Endothelial cell of umbilical vein (primary cell): ENCODE measurements around the gene PRKAA1. TPM values are rescaled to one million over a fixed set of nuclear protein-coding genes. Genes with fewer than 3 reads are reported as not detected.

Experiments used
- BruUV-seq: library from RNA; stranded (reverse); fragments of 400-500 nt; replicated peaks from 2 replicates; lab custom pipeline; 2021; lab: Mats Ljungman, UMichigan
- CTCF ChIA-PET: fragments of 300-600, 350-600 bp; sonication (Branson Sonifier 250); formaldehyde crosslinking; loops from one replicate; lab custom pipeline; 2021; ENCODE audit warnings: antibody characterized with exemption, inconsistent platforms; lab: Charles Lee
- POLR2A ChIA-PET: fragments of 300-600, 350-600 bp; sonication (Branson Sonifier 250); formaldehyde crosslinking; loops from one replicate; lab custom pipeline; 2021; ENCODE audit warnings: antibody characterized with exemption, inconsistent platforms; lab: Charles Lee
- DNase-seq: peaks from one replicate; pipeline ENCODE4 v3.0.0-alpha.2; 2011; ENCODE audit warnings: low read depth, low spot score
- FAIRE-seq: peaks from 2 replicates; lab custom pipeline; 2011; peaks lifted over from hg19 to GRCh38; lab: Jason Lieb, UNC
- H2AFZ ChIP-seq: 2 replicates; pipeline ENCODE4 v1.6.0; 2012; ENCODE audit warnings: low read depth, low read length, control low read depth, inconsistent platforms
- H3K27ac ChIP-seq: 2 replicates; pipeline ENCODE4 v1.5.1; 2011; ENCODE audit warnings: low read depth, mild to moderate bottlenecking, control low read depth, low read length, moderate library complexity; ENCODE audit not compliant: insufficient read depth
- H3K27me3 ChIP-seq, 2 experiments: 2 replicates each; pipeline versions ENCODE4 v1.6.0 to v1.6.1; 2011; ENCODE audit warnings: low read length in 2 of 2, mixed read lengths in 1 of 2; ENCODE audit not compliant: control insufficient read depth in 2 of 2, insufficient read depth in 2 of 2
- H3K36me3 ChIP-seq, 2 experiments: 2 replicates in 1 of 2; 3 replicates in 1 of 2; pipeline ENCODE4 v1.5.1; 2011; ENCODE audit warnings: low read length in 2 of 2, mild to moderate bottlenecking in 1 of 2, moderate library complexity in 1 of 2; ENCODE audit not compliant: control insufficient read depth in 2 of 2, insufficient read depth in 2 of 2; ENCODE audit errors: extremely low read depth in 1 of 2
- H3K4me1 ChIP-seq: 3 replicates; pipeline ENCODE4 v1.5.1; 2011; ENCODE audit warnings: mild to moderate bottlenecking, low read length; ENCODE audit not compliant: control insufficient read depth, insufficient read depth; ENCODE audit errors: extremely low read depth
- H3K4me2 ChIP-seq: 2 replicates; pipeline ENCODE4 v1.6.1; 2011; ENCODE audit warnings: low read length, control low read depth, mixed read lengths; ENCODE audit not compliant: insufficient read depth
- H3K4me3 ChIP-seq, 3 experiments: fragments of 200-600 bp in 1 of 3; sonication (generic), shearing (Covaris generic) in 1 of 3; replicated peaks in 1 of 3; 2 replicates each; pipeline ENCODE4 v1.5.1; 2011 to 2016; ENCODE audit warnings: control low read depth in 3 of 3, low read length in 3 of 3, mild to moderate bottlenecking in 2 of 3, inconsistent platforms in 1 of 3, low read depth in 1 of 3, moderate library complexity in 1 of 3; ENCODE audit not compliant: insufficient read depth in 1 of 3
- H3K79me2 ChIP-seq: 2 replicates; pipeline ENCODE4 v1.6.0; 2012; ENCODE audit warnings: low read length, inconsistent platforms; ENCODE audit not compliant: control insufficient read depth, insufficient read depth
- H3K9ac ChIP-seq: replicated peaks from 2 replicates; pipeline ENCODE3; 2011; ENCODE audit warnings: low read length, control low read depth; ENCODE audit not compliant: insufficient read depth; ENCODE audit errors: extremely low read depth
- H3K9me1 ChIP-seq: replicated peaks from 3 replicates; pipeline ENCODE4 v1.6.0; 2011; ENCODE audit warnings: mild to moderate bottlenecking, low read length; ENCODE audit not compliant: control insufficient read depth, insufficient read depth; ENCODE audit errors: extremely low read depth
- H3K9me3 ChIP-seq: replicated peaks from 2 replicates; pipeline ENCODE4 v1.5.1; 2012; ENCODE audit warnings: low read length, inconsistent platforms; ENCODE audit not compliant: control insufficient read depth, insufficient read depth
- H4K20me1 ChIP-seq: replicated peaks from 2 replicates; pipeline ENCODE3; 2011; ENCODE audit warnings: mild to moderate bottlenecking, low read length; ENCODE audit not compliant: control insufficient read depth, insufficient read depth; ENCODE audit errors: extremely low read depth
- CTCF ChIP-seq, 2 donors: IDR thresholded peaks; 1 replicate in 1 of 2; 2 replicates in 1 of 2; pipeline ENCODE4 v1.5.1; 2011; ENCODE audit warnings: low read length in 2 of 2, mild to moderate bottlenecking in 2 of 2, moderate library complexity in 2 of 2, control low read depth in 1 of 2, inconsistent platforms in 1 of 2, low read depth in 1 of 2; ENCODE audit not compliant: insufficient read depth in 1 of 2; ENCODE audit errors: extremely low read depth in 1 of 2
- EZH2 ChIP-seq: IDR thresholded peaks from 2 replicates; pipeline ENCODE4 v1.6.1; 2012; ENCODE audit warnings: borderline replicate concordance, low read depth, mild to moderate bottlenecking, moderate library complexity, low read length, inconsistent platforms; ENCODE audit not compliant: severe bottlenecking
- FOS ChIP-seq: IDR thresholded peaks from 2 replicates; pipeline ENCODE4 v1.6.1; 2011; ENCODE audit warnings: mild to moderate bottlenecking, low read length, moderate library complexity, borderline replicate concordance; ENCODE audit not compliant: insufficient read depth
- GATA2 ChIP-seq: IDR thresholded peaks from 2 replicates; pipeline ENCODE4 v1.7.0; 2011; ENCODE audit warnings: low read depth, mild to moderate bottlenecking, moderate library complexity, mixed read lengths, low read length; ENCODE audit not compliant: insufficient read length, insufficient read depth
- JUN ChIP-seq: IDR thresholded peaks from 2 replicates; pipeline ENCODE4 v1.6.1; 2011; ENCODE audit warnings: borderline replicate concordance, low read depth; ENCODE audit not compliant: insufficient read length, insufficient read depth
- MAX ChIP-seq: IDR thresholded peaks from 2 replicates; pipeline ENCODE4 v1.6.1; 2011; ENCODE audit not compliant: insufficient read depth, insufficient read length
- MYC ChIP-seq: IDR thresholded peaks from one replicate; pipeline ENCODE4 v1.6.1; 2011; ENCODE audit warnings: mild to moderate bottlenecking, low read depth, low read length
- POLR2A ChIP-seq: IDR thresholded peaks from 2 replicates; pipeline ENCODE4 v1.6.1; 2012; ENCODE audit warnings: low read depth, mild to moderate bottlenecking, control low read depth, low read length
- POLR2AphosphoS5 ChIP-seq: IDR thresholded peaks from 2 replicates; pipeline ENCODE4 v1.6.1; 2012; ENCODE audit warnings: low read depth, mild to moderate bottlenecking, control low read depth, low read length, moderate library complexity; ENCODE audit not compliant: insufficient read depth
- dilution Hi-C: fragments of 300-500 bp; cut with MboI; formaldehyde crosslinking; loops from one replicate; pipeline ENCODE4 v1.15.0; 2019; ENCODE audit warnings: low sequenced_read_pairs; ENCODE audit not compliant: extremely low pct_ligation_motif_present
- intact Hi-C: fragments of 100-400 bp; cut with micrococcal nuclease; formaldehyde crosslinking; loops from one replicate; pipeline ENCODE4 v1.10.0; 2022
- polyA plus RNA-seq, 4 experiments: library from polyadenylated mRNA; depleted of rRNA in 3 of 4; stranded (reverse) in 3 of 4; unstranded in 1 of 4; fragments of >200 nt; gene quantifications; 2 replicates each; pipeline versions ENCODE4 v1.2.1 to v1.2.3, GENCODE V29; 2011 to 2012; ENCODE audit warnings: missing spikeins in 1 of 4
- total RNA-seq: library from RNA; stranded (reverse); gene quantifications from 2 replicates; pipeline ENCODE4 v1.2.3, GENCODE V29; 2021

The PRKAA1 gene
- total and polyA plus RNA-seq, 2 donors (not counting 3 experiments of a cell fraction or from before 2014, with no cell fraction given): 37.0 to 83.5 TPM

- H3K4me1 ChIP-seq: peaks cover 10% of the 10 kb centered on the region
- H3K4me3 ChIP-seq: peak within 1 kb of the TSS; percentile 55 to 92 (median 86)
- peak within 1 kb of the TSS; percentile 15 for H2AFZ ChIP-seq
- DNase-seq: peak; percentile 94
- FAIRE-seq: peak; percentile 80
- peaks cover 0 to 3% of the 10 kb centered on the region in 2 experiments for H3K36me3 ChIP-seq
- intact Hi-C loops (loop anchor here (1.0 kb wide), 3 partner anchors 43 to 124 kb away; partner anchors contain the start of genes PRKAA1 and RPL37), dilution Hi-C loops (no loop called here)
- peaks cover 23% of the 10 kb centered on the region for H3K79me2 ChIP-seq
- TF ChIP-seq JUN (no peak), FOS (no peak), CTCF (IDR thresholded peaks at IDR 0.05; ENCODE audit: extremely low read depth in 1 of 2, insufficient read depth in 1 of 2, low read depth in 1 of 2, low read length in 2 of 2) (peak; percentile 72 to 83), MAX (peak; percentile 81), POLR2AphosphoS5 (peak; percentile 31), EZH2 (no peak), POLR2A (peak; percentile 20), MYC (peak; percentile 79), GATA2 (no peak)
- BruUV-seq: TSS peak; percentile 96
- H3K9me1 ChIP-seq: no peaks in the 10 kb centered on the region
- H4K20me1 ChIP-seq: no peaks in the 10 kb centered on the region
- POLR2A ChIA-PET: no interaction called here
- no peaks in the 10 kb centered on the region for H3K9me3 ChIP-seq
- H3K4me2 ChIP-seq: peak within 1 kb of the TSS; percentile 94
- peak within 1 kb of the TSS; percentile 75 for H3K27ac ChIP-seq
- CTCF ChIA-PET: interaction anchor here (0.6 to 1.8 kb wide), 4 partner anchors 9 to 837 kb away, joined by 3 to 4 read pairs (median 4); no protein-coding TSS in a partner anchor
- H3K9ac ChIP-seq: peak within 1 kb of the TSS; percentile 91
- H3K27me3 ChIP-seq: no peaks in the 10 kb centered on the region
Observed at GRCh38 chr5:40755407-40756365, 42.5 kb downstream of the PRKAA1 start, which contains the start of gene TTC33. Gene TTC33, minus strand, starts transcription at chr5:40755961. Its CDS starts 8,943 bp downstream, at chr5:40747018.
